Nephron progenitor cell (in vitro differentiated cells): Measurements from ENCODE around the gene HNRNPC.
"Not testable (repeated sequence)": the region's sequence is repeated elsewhere in the genome, so short reads cannot be mapped to it uniquely, and the experiment has no call there.

Source experiments
- DNase-seq: peaks from one replicate; pipeline ENCODE4 v3.0.0; 2021
- H3K27ac Mint-ChIP-seq: 2 replicates; pipeline ENCODE4 v1.8.0; 2021; ENCODE audit warnings: mild to moderate bottlenecking, moderate library complexity, mixed read lengths
- H3K27me3 Mint-ChIP-seq: 2 replicates; pipeline ENCODE4 v1.8.0; 2021; ENCODE audit warnings: mild to moderate bottlenecking, low read depth, mixed read lengths; ENCODE audit not compliant: poor library complexity
- H3K36me3 Mint-ChIP-seq: 2 replicates; pipeline ENCODE4 v1.8.0; 2021; ENCODE audit warnings: low read depth, mixed read lengths
- H3K4me1 Mint-ChIP-seq: 2 replicates; pipeline ENCODE4 v1.8.0; 2021; ENCODE audit warnings: mixed read lengths
- H3K4me3 Mint-ChIP-seq: 2 replicates; pipeline ENCODE4 v1.8.0; 2021; ENCODE audit warnings: mild to moderate bottlenecking, moderate library complexity, mixed read lengths
- H3K9me3 Mint-ChIP-seq: 2 replicates; pipeline ENCODE4 v1.8.0; 2021; ENCODE audit warnings: mild to moderate bottlenecking, moderate library complexity, mixed read lengths
- TF ChIP-seq, protein P1 (sequence below): fragments of 200-600 bp; sonication (generic); IDR thresholded peaks from 2 replicates; pipeline ENCODE4 v1.5.0; 2021; ENCODE audit warnings: antibody characterized with exemption

The HNRNPC gene

DNA sequence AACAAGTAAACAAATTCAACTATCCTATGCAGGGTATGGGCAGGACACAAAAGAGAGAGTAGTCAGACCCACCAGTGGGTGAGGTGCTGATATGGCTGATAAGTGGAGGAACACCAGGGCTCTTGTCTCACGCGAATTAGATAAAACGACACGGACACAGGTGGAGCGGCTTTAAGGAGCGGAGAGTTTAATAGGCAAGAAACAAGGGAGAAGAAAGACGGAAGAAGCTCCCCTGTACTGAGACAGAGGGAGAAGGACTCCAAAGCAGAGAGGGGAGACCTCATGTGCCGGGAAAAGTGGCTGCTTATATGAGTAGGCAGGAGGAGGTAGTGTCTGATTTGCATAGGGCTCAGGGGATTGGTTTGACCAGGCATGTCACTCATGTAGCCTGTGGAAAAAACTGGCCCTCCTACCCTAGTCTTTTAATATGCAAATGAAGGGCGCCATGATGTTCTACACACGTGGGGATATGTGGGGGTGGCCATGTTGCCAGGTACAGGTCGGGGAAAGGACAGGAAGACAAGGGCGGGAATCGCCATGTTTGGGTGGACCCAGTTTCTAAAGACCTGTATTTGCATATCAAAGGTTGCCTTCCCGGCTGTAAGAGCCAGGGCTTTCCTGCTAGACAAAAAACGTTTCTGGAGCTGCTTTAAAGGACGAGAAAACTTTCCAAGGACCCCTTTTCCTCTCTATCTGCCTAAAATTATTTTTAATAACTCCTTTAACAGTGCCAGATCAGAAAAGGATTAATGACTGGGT is 39.4 kb upstream of the HNRNPC start:
- no peaks in the 10 kb centered on the region for H3K9me3 Mint-ChIP-seq
- TF ChIP-seq, protein P1, sequence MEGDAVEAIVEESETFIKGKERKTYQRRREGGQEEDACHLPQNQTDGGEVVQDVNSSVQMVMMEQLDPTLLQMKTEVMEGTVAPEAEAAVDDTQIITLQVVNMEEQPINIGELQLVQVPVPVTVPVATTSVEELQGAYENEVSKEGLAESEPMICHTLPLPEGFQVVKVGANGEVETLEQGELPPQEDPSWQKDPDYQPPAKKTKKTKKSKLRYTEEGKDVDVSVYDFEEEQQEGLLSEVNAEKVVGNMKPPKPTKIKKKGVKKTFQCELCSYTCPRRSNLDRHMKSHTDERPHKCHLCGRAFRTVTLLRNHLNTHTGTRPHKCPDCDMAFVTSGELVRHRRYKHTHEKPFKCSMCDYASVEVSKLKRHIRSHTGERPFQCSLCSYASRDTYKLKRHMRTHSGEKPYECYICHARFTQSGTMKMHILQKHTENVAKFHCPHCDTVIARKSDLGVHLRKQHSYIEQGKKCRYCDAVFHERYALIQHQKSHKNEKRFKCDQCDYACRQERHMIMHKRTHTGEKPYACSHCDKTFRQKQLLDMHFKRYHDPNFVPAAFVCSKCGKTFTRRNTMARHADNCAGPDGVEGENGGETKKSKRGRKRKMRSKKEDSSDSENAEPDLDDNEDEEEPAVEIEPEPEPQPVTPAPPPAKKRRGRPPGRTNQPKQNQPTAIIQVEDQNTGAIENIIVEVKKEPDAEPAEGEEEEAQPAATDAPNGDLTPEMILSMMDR: no peak
- peak; percentile 70 for DNase-seq
- H3K27ac Mint-ChIP-seq: peak overlapping the region; percentile 43
- peaks cover 16% of the 10 kb centered on the region for H3K27me3 Mint-ChIP-seq
- H3K36me3 Mint-ChIP-seq: no peaks in the 10 kb centered on the region
- H3K4me1 Mint-ChIP-seq: peaks cover 34% of the 10 kb centered on the region
- peak overlapping the region; percentile 81 for H3K4me3 Mint-ChIP-seq

DNA sequence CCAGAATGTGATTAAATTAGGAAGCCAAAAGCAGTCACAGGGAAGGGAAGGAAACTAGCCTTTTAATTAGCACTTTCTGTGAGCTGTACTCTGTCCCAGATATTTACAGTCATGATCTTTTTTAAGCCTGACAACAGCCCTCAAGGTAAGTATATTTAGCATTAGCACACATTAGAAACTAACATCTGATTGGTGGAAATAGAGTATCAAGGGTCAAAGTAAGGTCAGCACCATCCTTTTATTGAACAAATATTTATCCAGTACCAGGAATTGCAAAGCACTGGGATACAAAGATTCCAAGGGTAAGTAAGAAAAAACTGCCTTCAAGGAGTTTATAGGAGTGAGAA is 38.9 kb upstream of the HNRNPC start:
- H3K4me3 Mint-ChIP-seq: peak overlapping the region; percentile 81
- TF ChIP-seq, protein P1: no peak
- no peaks in the 10 kb centered on the region for H3K9me3 Mint-ChIP-seq
- DNase-seq: no peak
- H3K27ac Mint-ChIP-seq: peak overlapping the region; percentile 34
- H3K4me1 Mint-ChIP-seq: peaks cover 34% of the 10 kb centered on the region
- no peaks in the 10 kb centered on the region for H3K36me3 Mint-ChIP-seq
- H3K27me3 Mint-ChIP-seq: peaks cover 16% of the 10 kb centered on the region

DNA sequence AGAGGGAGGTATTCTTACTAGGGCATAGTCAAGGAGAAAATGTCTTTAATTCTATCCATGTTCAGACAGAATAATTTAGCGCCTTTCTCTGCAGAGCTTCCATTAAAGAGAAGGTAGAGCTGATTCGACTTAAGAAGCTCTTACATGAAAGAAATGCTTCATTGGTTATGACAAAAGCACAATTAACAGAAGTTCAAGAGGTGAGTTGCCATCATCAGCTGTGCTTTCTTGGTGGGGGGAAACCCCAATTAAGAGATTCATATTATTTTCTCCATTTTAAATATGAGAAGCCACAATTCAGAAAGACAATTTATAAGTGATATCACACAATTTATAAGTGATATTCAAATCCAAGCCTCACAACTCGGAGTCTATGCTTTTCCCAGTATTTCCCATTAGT is 38.4 kb upstream of the HNRNPC start:
- H3K27ac Mint-ChIP-seq: no peak overlapping the region
- TF ChIP-seq, protein P1: no peak
- no peaks in the 10 kb centered on the region for H3K36me3 Mint-ChIP-seq
- no peaks in the 10 kb centered on the region for H3K9me3 Mint-ChIP-seq
- no peak for DNase-seq
- peaks cover 34% of the 10 kb centered on the region for H3K4me1 Mint-ChIP-seq
- H3K4me3 Mint-ChIP-seq: peak overlapping the region; percentile 81
- H3K27me3 Mint-ChIP-seq: peaks cover 16% of the 10 kb centered on the region

DNA sequence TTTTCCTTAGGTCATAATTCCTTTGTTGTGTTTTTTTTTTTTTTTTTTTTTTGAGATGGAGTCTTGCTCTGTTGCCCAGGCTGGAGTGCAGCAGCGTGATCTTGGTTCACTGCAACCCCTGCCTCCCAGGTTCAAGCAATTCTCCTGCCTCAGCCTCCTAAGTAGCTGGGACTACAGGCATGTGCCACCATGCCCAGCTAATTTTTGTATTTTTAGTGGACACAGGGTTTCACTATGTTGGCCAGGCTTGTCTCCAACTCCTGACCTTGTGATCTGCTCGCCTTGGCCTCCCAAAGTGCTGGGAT is 33.5 kb upstream of the HNRNPC start:
- DNase-seq, H3K27ac Mint-ChIP-seq, H3K36me3 Mint-ChIP-seq: not testable (repeated sequence)

DNA sequence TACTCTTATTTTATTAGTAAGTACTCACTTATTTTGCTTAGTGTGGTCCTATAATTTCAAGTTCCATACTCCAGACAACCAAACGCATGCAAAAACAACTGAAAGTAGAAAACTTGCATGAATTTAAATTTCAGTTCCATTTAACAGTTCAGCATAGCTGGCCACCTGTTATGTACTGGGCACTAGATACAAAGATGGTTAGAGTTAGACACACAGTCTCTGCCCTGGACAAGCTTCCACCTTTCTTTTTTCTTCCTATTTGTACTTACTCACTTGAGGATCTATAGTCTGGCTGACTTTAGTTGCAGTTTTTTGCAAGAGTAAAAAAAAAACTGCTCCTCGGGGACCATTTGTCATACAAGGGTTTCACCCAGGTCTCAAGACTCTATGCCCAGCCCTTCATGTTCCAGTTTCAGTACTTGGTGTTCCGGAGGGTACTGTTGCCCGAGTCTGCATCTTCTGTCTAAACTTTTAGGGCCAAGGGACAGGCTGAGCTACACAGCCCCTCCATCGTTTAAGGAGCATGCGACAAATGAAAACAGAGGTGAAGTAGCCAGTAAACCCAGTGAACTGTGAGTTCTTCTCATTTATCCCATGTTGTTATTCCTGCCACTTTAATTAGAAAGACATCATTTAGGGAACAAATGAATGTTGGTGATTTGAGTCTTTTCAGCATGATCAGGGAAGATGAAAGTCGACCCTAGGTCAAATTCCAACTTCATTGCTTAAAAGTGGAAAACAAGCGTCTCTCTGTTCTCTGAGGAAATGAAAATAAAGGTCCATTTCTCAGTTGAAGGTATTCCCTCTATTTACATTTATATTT is 33.0 kb upstream of the HNRNPC start:
- no peaks in the 10 kb centered on the region for H3K9me3 Mint-ChIP-seq
- TF ChIP-seq, protein P1: no peak
- no peaks in the 10 kb centered on the region for H3K36me3 Mint-ChIP-seq
- peaks cover 19% of the 10 kb centered on the region for H3K27me3 Mint-ChIP-seq
- peak overlapping the region; percentile 66 for H3K4me3 Mint-ChIP-seq
- peaks cover 28% of the 10 kb centered on the region for H3K4me1 Mint-ChIP-seq
- peak overlapping the region; percentile 69 for H3K27ac Mint-ChIP-seq
- no peak for DNase-seq

More for the DNA sequence above, 33.5 kb upstream of the HNRNPC start:
- H3K9me3 Mint-ChIP-seq, H3K4me3 Mint-ChIP-seq: not testable (repeated sequence)
- peaks cover 19% of the 10 kb centered on the region for H3K27me3 Mint-ChIP-seq
- H3K4me1 Mint-ChIP-seq: peaks cover 29% of the 10 kb centered on the region

DNA sequence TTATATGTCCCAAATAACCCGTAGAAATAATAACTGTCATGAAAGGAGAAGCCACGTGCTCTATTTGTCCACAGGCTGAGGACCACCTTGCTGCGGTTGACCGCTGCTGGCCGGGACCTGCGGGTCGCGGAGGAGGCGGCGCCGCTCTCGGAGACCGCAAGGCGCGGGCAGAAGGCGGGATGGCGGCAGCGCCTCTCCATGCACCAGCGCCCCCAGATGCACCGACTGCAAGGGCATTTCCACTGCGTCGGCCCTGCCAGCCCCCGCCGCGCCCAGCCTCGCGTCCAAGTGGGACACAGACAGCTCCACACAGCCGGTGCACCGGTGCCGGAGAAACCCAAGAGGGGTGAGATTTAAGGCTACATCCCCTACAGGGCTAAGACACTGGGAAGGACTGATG is 31.6 kb upstream of the HNRNPC start:
- Mint-ChIP-seq H3K36me3 (no peaks in the 10 kb centered on the region), H3K4me1 (peaks cover 27% of the 10 kb centered on the region), H3K27ac (no peak overlapping the region), H3K27me3 (peaks cover 19% of the 10 kb centered on the region), H3K9me3 (no peaks in the 10 kb centered on the region), H3K4me3 (peak overlapping the region; percentile 72)
- DNase-seq: peak; percentile 67
- TF ChIP-seq, protein P1: no peak
